Measurements from ENCODE around the gene LRRC42.
"Not testable (repeated sequence)": the region's sequence is repeated elsewhere in the genome, so short reads cannot be mapped to it uniquely, and the experiment has no call there.

LRRC42 gene

DNA sequence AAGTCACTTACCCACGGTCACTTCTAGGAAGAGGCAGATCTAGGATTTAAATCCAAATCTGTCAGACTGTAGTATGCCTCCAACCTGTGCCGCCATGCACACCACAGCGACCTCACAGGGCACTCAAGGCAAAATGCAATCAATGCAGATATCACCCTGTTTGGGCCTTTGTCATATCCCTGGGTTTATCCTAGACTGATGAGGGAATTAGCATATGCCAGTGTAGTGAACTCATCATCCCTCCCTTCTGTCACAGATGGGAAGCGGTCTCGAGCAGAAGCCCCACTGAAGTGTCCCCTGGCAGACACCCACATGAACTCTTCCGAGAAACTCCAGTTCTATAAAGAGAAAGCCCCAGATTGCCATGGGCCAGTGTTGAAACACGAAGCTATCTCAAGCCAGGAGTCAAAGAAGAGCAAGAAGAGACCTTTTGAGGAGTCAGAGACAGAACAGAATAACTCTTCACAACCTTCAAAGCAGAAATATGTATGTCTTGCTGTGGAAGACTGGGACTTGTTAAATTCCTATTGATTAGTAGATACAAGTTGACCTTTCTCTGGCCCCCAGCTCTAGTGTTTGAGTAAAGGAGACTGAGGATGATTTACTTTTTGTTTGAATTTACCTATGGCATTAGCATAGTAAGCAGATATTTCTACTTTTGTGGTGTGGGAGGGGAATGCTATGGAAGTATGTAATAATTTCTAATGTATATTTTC, 21.4 kb downstream of the LRRC42 start:
- no peak for DNase-seq (ENCODE audit: low read depth)
- no peak for TF ChIP-seq CTCF (IDR thresholded peaks at IDR 0.05; ENCODE audit: low read length, missing control alignments)
- no peak overlapping the region for H3K4me3 ChIP-seq (replicated peaks; ENCODE audit: low read depth, low read length)

GRCh38 chr1:53968125-53968513, 22.0 kb downstream of the LRRC42 start:
- TF ChIP-seq CTCF (IDR thresholded peaks at IDR 0.05; ENCODE audit: low read length, missing control alignments), result no peak
- no peak overlapping the region for H3K4me3 ChIP-seq (replicated peaks; ENCODE audit: low read depth, low read length)
- no peak for DNase-seq (ENCODE audit: low read depth)

DNA sequence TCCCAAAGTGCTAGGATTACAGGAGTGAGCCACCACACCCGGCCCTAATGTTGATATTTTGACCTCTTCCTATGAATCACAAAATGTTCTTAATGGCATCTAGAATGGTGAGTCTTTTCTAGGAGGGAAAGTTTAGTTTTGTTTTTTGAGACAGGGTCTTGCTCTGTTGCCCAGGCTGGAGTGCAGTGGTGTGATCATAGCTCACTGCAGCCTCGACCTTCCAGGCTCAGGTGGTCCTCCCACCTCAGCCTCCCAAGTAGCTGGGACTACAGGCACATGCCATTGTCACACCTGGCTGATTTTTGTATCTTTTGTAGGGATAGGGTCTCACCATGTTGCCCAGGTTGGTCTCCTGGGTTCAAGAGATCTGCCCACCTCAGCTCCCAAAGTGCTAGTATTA, 23.2 kb downstream of the LRRC42 start:
- DNase-seq (ENCODE audit: low read depth); H3K4me3 ChIP-seq (replicated peaks; ENCODE audit: low read depth, low read length): not testable (repeated sequence)

DNA sequence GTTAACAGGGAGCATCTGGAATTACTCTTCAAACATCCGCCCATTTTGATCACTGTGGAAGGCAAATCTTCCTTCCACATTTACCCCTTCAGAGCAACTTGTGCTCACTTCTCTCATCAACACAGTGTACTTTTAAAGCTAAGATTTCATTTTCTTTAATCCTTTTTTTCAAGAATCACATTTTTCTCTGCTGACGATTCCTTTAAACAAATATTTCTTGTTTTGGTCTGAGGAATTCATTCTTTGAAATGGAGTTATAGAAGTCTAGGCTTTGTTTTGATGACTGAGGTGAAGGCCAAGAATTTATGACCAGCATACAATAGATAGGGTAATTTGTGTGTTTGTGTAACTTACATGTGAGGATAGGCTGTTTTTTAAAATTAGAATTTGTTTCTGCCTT, 25.6 kb downstream of the LRRC42 start:
- DNase-seq (ENCODE audit: low read depth), result no peak
- no peak overlapping the region for H3K4me3 ChIP-seq (replicated peaks; ENCODE audit: low read depth, low read length)
- no peak for TF ChIP-seq CTCF (IDR thresholded peaks at IDR 0.05; ENCODE audit: low read length, missing control alignments)

GRCh38 chr1:53975861-53976260, 29.7 kb downstream of the LRRC42 start:
- no peak overlapping the region for H3K4me3 ChIP-seq (replicated peaks; ENCODE audit: low read depth, low read length)
- no peak for DNase-seq (ENCODE audit: low read depth)
- no peak for TF ChIP-seq CTCF (IDR thresholded peaks at IDR 0.05; ENCODE audit: low read length, missing control alignments)

DNA sequence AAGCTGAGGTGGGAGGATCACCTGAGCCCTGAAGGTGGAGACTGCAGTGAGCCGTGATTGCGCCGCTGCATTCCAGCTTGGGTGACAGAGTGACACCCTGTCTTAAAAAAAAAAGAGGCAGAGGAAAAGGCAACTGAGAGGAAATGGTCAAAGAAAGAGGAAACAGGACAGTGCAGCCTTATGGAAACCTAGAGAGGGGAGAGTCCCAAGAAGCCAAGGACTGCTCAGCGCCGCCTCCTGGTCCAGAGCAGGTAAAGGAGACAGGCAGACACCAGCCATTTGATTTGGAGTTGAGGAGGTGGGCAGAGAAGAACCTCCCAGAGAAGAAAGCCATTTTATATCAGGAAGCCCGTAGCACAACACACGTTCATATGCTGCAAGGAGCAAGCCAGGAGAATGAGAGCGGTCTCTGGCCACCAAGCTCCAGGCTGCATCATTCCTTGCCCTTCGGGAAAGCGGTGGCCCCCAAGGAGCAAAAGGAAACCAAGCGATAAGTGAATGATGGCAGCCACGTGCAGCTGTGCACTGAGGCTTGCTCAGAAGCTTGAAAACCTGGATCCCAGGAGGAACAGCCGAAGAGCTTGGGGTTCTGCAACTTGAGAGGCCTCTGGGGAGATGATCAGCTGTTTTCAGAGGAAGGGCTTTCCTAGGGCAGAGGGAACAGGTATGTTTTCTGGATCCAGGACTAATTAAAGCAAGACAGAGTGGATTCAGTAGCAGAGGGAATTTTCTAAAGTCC, 33.7 kb downstream of the LRRC42 start:
- H3K4me3 ChIP-seq (replicated peaks; ENCODE audit: low read depth, low read length), result no peak overlapping the region
- no peak for TF ChIP-seq CTCF (IDR thresholded peaks at IDR 0.05; ENCODE audit: low read length, missing control alignments)
- no peak for DNase-seq (ENCODE audit: low read depth)

GRCh38 chr1:53981220-53981619, 35.1 kb downstream of the LRRC42 start:
- no peak for TF ChIP-seq CTCF (IDR thresholded peaks at IDR 0.05; ENCODE audit: low read length, missing control alignments)
- no peak for DNase-seq (ENCODE audit: low read depth)
- no peak overlapping the region for H3K4me3 ChIP-seq (replicated peaks; ENCODE audit: low read depth, low read length)

All from fibroblast of pulmonary artery (primary cell).